Gastrocnemius medialis (tissue), 4 donors: ENCODE results near the gene BPGM. TPM values are rescaled to one million over a fixed set of nuclear protein-coding genes. Genes with fewer than 3 reads are reported as not detected.

ENCODE experiments used
- ATAC-seq, 2 donors: fragments of 150-250 bp; one replicate each; pipeline ENCODE4 v1.9.1; 2016
- DNase-seq, 2 donors: peaks; one replicate each; pipeline ENCODE4 v3.0.0-alpha.2; 2019
- H3K27ac ChIP-seq, 4 donors: fragments of 200-600 bp; sonication (generic); 1 replicate in 1 of 4; 2 replicates in 3 of 4; pipeline ENCODE4 v1.5.1; 2016 to 2018; ENCODE audit warnings: mild to moderate bottlenecking in 2 of 4, moderate library complexity in 1 of 4
- H3K27me3 ChIP-seq, 3 donors: fragments of 200-600 bp; sonication (generic) in 2 of 3; 1 replicate in 1 of 3; 2 replicates in 2 of 3; pipeline versions ENCODE4 v1.5.1 to v1.6.0; 2016 to 2019; ENCODE audit warnings: mild to moderate bottlenecking in 1 of 3, moderate library complexity in 1 of 3
- H3K36me3 ChIP-seq, 2 donors: fragments of 200-600 bp; sonication (generic) in 1 of 2; one replicate each; pipeline ENCODE4 v1.5.1; 2017 to 2018
- H3K4me1 ChIP-seq, 2 donors: fragments of 200-600 bp; sonication (generic) in 1 of 2; one replicate each; pipeline ENCODE4 v1.5.1; 2016 to 2017; ENCODE audit warnings: mild to moderate bottlenecking in 2 of 2
- H3K4me3 ChIP-seq, 4 donors: fragments of 200-600 bp; sonication (generic) in 3 of 4; 1 replicate in 1 of 4; 2 replicates in 3 of 4; pipeline ENCODE4 v1.5.1; 2016 to 2019; ENCODE audit warnings: mild to moderate bottlenecking in 2 of 4
- H3K9me3 ChIP-seq, 3 donors: fragments of 200-600 bp; sonication (generic) in 2 of 3; 1 replicate in 1 of 3; 2 replicates in 2 of 3; pipeline ENCODE4 v1.5.1; 2016 to 2019
- CTCF ChIP-seq, 5 experiments: fragments of 450-650 bp in 3 of 5; fragments of 200-600 bp in 2 of 5; sonication (generic) in 2 of 5; IDR thresholded peaks in 4 of 5; conservative IDR thresholded peaks in 1 of 5; 1 replicate in 4 of 5; 2 replicates in 1 of 5; pipeline ENCODE4 v1.5.1; 2016 to 2019; ENCODE audit warnings: antibody characterized with exemption in 5 of 5, mild to moderate bottlenecking in 3 of 5, moderate library complexity in 3 of 5
- POLR2A ChIP-seq, 2 donors: fragments of 450-650 bp; IDR thresholded peaks; one replicate each; pipeline ENCODE4 v1.6.1; 2017; ENCODE audit warnings: antibody characterized with exemption in 2 of 2, mild to moderate bottlenecking in 2 of 2, moderate library complexity in 2 of 2
- in situ Hi-C, 4 donors: fragments of 200-750 bp; cut with MboI; loops; one replicate each; pipeline versions ENCODE4 v1.15.0 to v1.8.0; 2017; ENCODE audit warnings: low sequenced_read_pairs in 4 of 4
- intact Hi-C: fragments of 100-400 bp; cut with DNase I; formaldehyde crosslinking; loops from one replicate; pipeline ENCODE4 v1.15.1; 2023; ENCODE audit warnings: low total_unique reads
- total RNA-seq, 4 donors: library from RNA; depleted of rRNA; stranded (reverse); fragments of >200 nt; gene quantifications; one replicate each; pipeline versions ENCODE4 v1.1.0 to v1.2.3, GENCODE V29; 2016

Gene BPGM
- total RNA-seq, 4 donors from 2014 or later: 11.3 to 24.5 (median 13.6) TPM

- in situ Hi-C loops (loop anchor here in 1 of 4 donors (25.0 kb wide), 1 partner anchor 517 kb away; no protein-coding TSS in a partner anchor), intact Hi-C loops (no loop called here)
- TF ChIP-seq POLR2A (IDR thresholded peaks at IDR 0.05) (no peak), CTCF (IDR thresholded peaks at IDR 0.05 in 4 of 5, conservative IDR thresholded peaks at IDR 0.05 in 1 of 5) (no peak)
- ATAC-seq (peak; percentile 72 to 77), DNase-seq (peak in 1 of 2 donors; percentile 27)
- Histone ChIP-seq H3K9me3 (no peaks in the 10 kb centered on the region), H3K4me1 (peaks cover 20 to 21% of the 10 kb centered on the region in 2 donors), H3K27ac (peak overlapping the region in 3 of 4 donors; percentile 0 to 42 (median 4)), H3K4me3 (peak overlapping the region in 1 of 4 donors; percentile 15), H3K36me3 (no peaks in the 10 kb centered on the region), H3K27me3 (no peaks in the 10 kb centered on the region)
Measured at GRCh38 chr7:134669845-134670373, 23.3 kb downstream of the BPGM start.

- no peak for ATAC-seq
- intact Hi-C loops: no loop called here
- in situ Hi-C loops: loop anchor here in 1 of 4 donors (25.0 kb wide), 1 partner anchor 516 kb away; no protein-coding TSS in a partner anchor
Measured at GRCh38 chr7:134671609-134672008, 25.0 kb downstream of the BPGM start.

GRCh38 chr7:134674424-134674823 is 27.8 kb downstream of the BPGM start:
- Histone ChIP-seq H3K27me3 (no peaks in the 10 kb centered on the region), H3K4me3 (no peak overlapping the region), H3K27ac (no peak overlapping the region), H3K9me3 (no peaks in the 10 kb centered on the region), H3K4me1 (peaks cover 9 to 10% of the 10 kb centered on the region in 2 donors), H3K36me3 (peaks cover 0 to 6% of the 10 kb centered on the region in 2 donors)
- TF ChIP-seq POLR2A (IDR thresholded peaks at IDR 0.05) (no peak), CTCF (IDR thresholded peaks at IDR 0.05 in 4 of 5, conservative IDR thresholded peaks at IDR 0.05 in 1 of 5) (no peak)
- DNase-seq (no peak), ATAC-seq (no peak)
- in situ Hi-C loops: loop anchor here in 1 of 4 donors (25.0 kb wide), 1 partner anchor 513 kb away; no protein-coding TSS in a partner anchor
- intact Hi-C loops: no loop called here

More at GRCh38 chr7:134671609-134672008, 25.0 kb downstream of the BPGM start:
- no peak for DNase-seq
- Histone ChIP-seq H3K36me3 (no peaks in the 10 kb centered on the region), H3K4me1 (peaks cover 18 to 20% of the 10 kb centered on the region in 2 donors), H3K27ac (no peak overlapping the region), H3K27me3 (no peaks in the 10 kb centered on the region), H3K9me3 (no peaks in the 10 kb centered on the region), H3K4me3 (no peak overlapping the region)
- TF ChIP-seq POLR2A (IDR thresholded peaks at IDR 0.05) (no peak), CTCF (IDR thresholded peaks at IDR 0.05 in 4 of 5, conservative IDR thresholded peaks at IDR 0.05 in 1 of 5) (no peak)

- no peak overlapping the region for H3K27ac ChIP-seq
- H3K4me1 ChIP-seq: peaks cover 0 to 4% of the 10 kb centered on the region in 2 donors
- no peak for TF ChIP-seq POLR2A (IDR thresholded peaks at IDR 0.05)
- TF ChIP-seq CTCF (IDR thresholded peaks at IDR 0.05 in 4 of 5, conservative IDR thresholded peaks at IDR 0.05 in 1 of 5): no peak
- ATAC-seq (no peak), DNase-seq (no peak)
- H3K4me3 ChIP-seq: no peak overlapping the region
- H3K36me3 ChIP-seq: peaks cover 0 to 17% of the 10 kb centered on the region in 2 donors
- intact Hi-C loops: no loop called here
- no peaks in the 10 kb centered on the region for H3K9me3 ChIP-seq
- in situ Hi-C loops: loop anchor here in 2 of 4 donors (25.0 kb wide), 1 partner anchor 286 kb away; no protein-coding TSS in a partner anchor
- no peaks in the 10 kb centered on the region for H3K27me3 ChIP-seq
Measured at GRCh38 chr7:134676743-134677142, 30.1 kb downstream of the BPGM start.
